GM21528 (cell line): Measurements from ENCODE around the gene EVI5.
"Not testable (repeated sequence)": the region's sequence is repeated elsewhere in the genome, so short reads cannot be mapped to it uniquely, and the experiment has no call there.

Experiments
- ATAC-seq: cut with Tn5 transposase; IDR thresholded peaks from one replicate; pipeline ENCODE4 v1.9.1; 2021; ENCODE audit warnings: mild to moderate bottlenecking, moderate library complexity; ENCODE audit not compliant: unreplicated experiment, low FRiP score

EVI5 gene

GRCh38 chr1:92536211-92536979 lies 248.5 kb downstream of the EVI5 start:
- ATAC-seq, result peak; percentile 35

- ATAC-seq, result not testable (repeated sequence)
These were observed 252.5 kb downstream of the EVI5 start for GRCh38 chr1:92532371-92532770.

GRCh38 chr1:92531939-92532338 lies 253.0 kb downstream of the EVI5 start:
- not testable (repeated sequence) for ATAC-seq

GRCh38 chr1:92527670-92528069 lies 257.2 kb downstream of the EVI5 start:
- no peak for ATAC-seq

GRCh38 chr1:92524944-92525590 lies 259.8 kb downstream of the EVI5 start:
- not testable (repeated sequence) for ATAC-seq

- no peak for ATAC-seq
These were observed 265.9 kb downstream of the EVI5 start for GRCh38 chr1:92519043-92519442.

GRCh38 chr1:92516574-92516973 lies 268.3 kb downstream of the EVI5 start:
- ATAC-seq, result no peak

- no peak for ATAC-seq
These were observed 269.1 kb downstream of the EVI5 start for GRCh38 chr1:92515796-92516201.

- no peak for ATAC-seq
These were observed 273.4 kb downstream of the EVI5 start for GRCh38 chr1:92511541-92511940.

- ATAC-seq, result no peak
These were observed 275.3 kb downstream of the EVI5 start for GRCh38 chr1:92509619-92510018.

GRCh38 chr1:92505015-92505692 lies 279.8 kb downstream of the EVI5 start:
- ATAC-seq, result no peak

GRCh38 chr1:92504291-92505014 lies 280.5 kb downstream of the EVI5 start:
- no peak for ATAC-seq

- ATAC-seq, result no peak
These were observed 281.0 kb downstream of the EVI5 start for GRCh38 chr1:92503926-92504285.

- ATAC-seq, result no peak
These were observed 281.6 kb downstream of the EVI5 start for GRCh38 chr1:92503043-92503925.

- peak; percentile 71 for ATAC-seq
These were observed 282.7 kb downstream of the EVI5 start for GRCh38 chr1:92502247-92502646.

- no peak for ATAC-seq
These were observed 284.4 kb downstream of the EVI5 start for GRCh38 chr1:92500552-92500951.

GRCh38 chr1:92495392-92496063 lies 289.4 kb downstream of the EVI5 start:
- ATAC-seq, result no peak

GRCh38 chr1:92494485-92495141 lies 290.3 kb downstream of the EVI5 start:
- no peak for ATAC-seq

- ATAC-seq, result no peak
These were observed 291.8 kb downstream of the EVI5 start for GRCh38 chr1:92493139-92493538.
